OCI-LY3 (cell line): ENCODE results near the gene OTOP2.

Source experiments
- EZH2phosphoT487 ChIP-seq: fragments of 200-600 bp; shearing (Covaris generic); IDR thresholded peaks from 2 replicates; pipeline ENCODE4 v1.6.1; 2018; ENCODE audit warnings: antibody characterized with exemption, mixed run types, low read depth
- TF ChIP-seq, protein P1 (sequence below): fragments of 200-600, 300-600 bp; sonication (generic); IDR thresholded peaks from 2 replicates; pipeline ENCODE4 v1.5.1; 2014; ENCODE audit warnings: antibody characterized with exemption, low read length, low read depth

GRCh38 chr17:74945543-74945942, 21.5 kb downstream of the OTOP2 start:
- TF ChIP-seq, protein P1, sequence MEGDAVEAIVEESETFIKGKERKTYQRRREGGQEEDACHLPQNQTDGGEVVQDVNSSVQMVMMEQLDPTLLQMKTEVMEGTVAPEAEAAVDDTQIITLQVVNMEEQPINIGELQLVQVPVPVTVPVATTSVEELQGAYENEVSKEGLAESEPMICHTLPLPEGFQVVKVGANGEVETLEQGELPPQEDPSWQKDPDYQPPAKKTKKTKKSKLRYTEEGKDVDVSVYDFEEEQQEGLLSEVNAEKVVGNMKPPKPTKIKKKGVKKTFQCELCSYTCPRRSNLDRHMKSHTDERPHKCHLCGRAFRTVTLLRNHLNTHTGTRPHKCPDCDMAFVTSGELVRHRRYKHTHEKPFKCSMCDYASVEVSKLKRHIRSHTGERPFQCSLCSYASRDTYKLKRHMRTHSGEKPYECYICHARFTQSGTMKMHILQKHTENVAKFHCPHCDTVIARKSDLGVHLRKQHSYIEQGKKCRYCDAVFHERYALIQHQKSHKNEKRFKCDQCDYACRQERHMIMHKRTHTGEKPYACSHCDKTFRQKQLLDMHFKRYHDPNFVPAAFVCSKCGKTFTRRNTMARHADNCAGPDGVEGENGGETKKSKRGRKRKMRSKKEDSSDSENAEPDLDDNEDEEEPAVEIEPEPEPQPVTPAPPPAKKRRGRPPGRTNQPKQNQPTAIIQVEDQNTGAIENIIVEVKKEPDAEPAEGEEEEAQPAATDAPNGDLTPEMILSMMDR, result no peak
- no peak for TF ChIP-seq EZH2phosphoT487
